Ramos (cell line): ENCODE results near the gene SLCO1A2.

ENCODE experiments used
- in situ Hi-C: fragments of 300-500 bp; cut with MboI; formaldehyde crosslinking; loops from one replicate; pipeline ENCODE4 v1.14.3; 2022; ENCODE audit warnings: low sequenced_read_pairs; ENCODE audit not compliant: unreplicated experiment

SLCO1A2 gene

GRCh38 chr12:21330682-21331253 lies 3.9 kb downstream of the SLCO1A2 start:
- in situ Hi-C loops, result no loop called here

- in situ Hi-C loops, result no loop called here
Measured at GRCh38 chr12:21328578-21328977, 6.1 kb downstream of the SLCO1A2 start.

GRCh38 chr12:21324551-21324950 lies 10.2 kb downstream of the SLCO1A2 start:
- in situ Hi-C loops, result no loop called here

GRCh38 chr12:21323736-21324135 lies 11.0 kb downstream of the SLCO1A2 start:
- in situ Hi-C loops, result no loop called here

GRCh38 chr12:21308785-21309184 lies 25.9 kb downstream of the SLCO1A2 start:
- in situ Hi-C loops, result no loop called here

GRCh38 chr12:21305661-21306060 lies 29.1 kb downstream of the SLCO1A2 start:
- in situ Hi-C loops, result no loop called here

- in situ Hi-C loops, result no loop called here
Measured at GRCh38 chr12:21300632-21301031, 34.1 kb downstream of the SLCO1A2 start.

- in situ Hi-C loops, result no loop called here
Measured at GRCh38 chr12:21296751-21297406, 37.8 kb downstream of the SLCO1A2 start.

GRCh38 chr12:21296348-21296747 lies 38.4 kb downstream of the SLCO1A2 start:
- in situ Hi-C loops, result no loop called here

- in situ Hi-C loops, result no loop called here
Measured at GRCh38 chr12:21294176-21294575, 40.5 kb downstream of the SLCO1A2 start.

GRCh38 chr12:21292111-21292510 lies 42.6 kb downstream of the SLCO1A2 start:
- in situ Hi-C loops, result no loop called here

GRCh38 chr12:21289698-21290097 lies 45.0 kb downstream of the SLCO1A2 start:
- in situ Hi-C loops, result no loop called here

- in situ Hi-C loops, result no loop called here
Measured at GRCh38 chr12:21276826-21277225, 57.9 kb downstream of the SLCO1A2 start.

- in situ Hi-C loops, result no loop called here
Measured at GRCh38 chr12:21265932-21266331, 68.8 kb downstream of the SLCO1A2 start.

- in situ Hi-C loops, result no loop called here
Measured at GRCh38 chr12:21264232-21264631, 70.5 kb downstream of the SLCO1A2 start.

GRCh38 chr12:21257172-21257571 lies 77.5 kb downstream of the SLCO1A2 start:
- in situ Hi-C loops, result no loop called here

- in situ Hi-C loops, result no loop called here
Measured at GRCh38 chr12:21252070-21252469, 82.6 kb downstream of the SLCO1A2 start.

GRCh38 chr12:21248679-21249078 lies 86.0 kb downstream of the SLCO1A2 start:
- in situ Hi-C loops, result no loop called here

- in situ Hi-C loops, result no loop called here
Measured at GRCh38 chr12:21239866-21240265, 94.9 kb downstream of the SLCO1A2 start.

- in situ Hi-C loops, result no loop called here
Measured at GRCh38 chr12:21234395-21234794, 100.3 kb downstream of the SLCO1A2 start.

GRCh38 chr12:21223930-21224329 lies 110.8 kb downstream of the SLCO1A2 start:
- in situ Hi-C loops, result no loop called here

GRCh38 chr12:21221778-21222177 lies 112.9 kb downstream of the SLCO1A2 start:
- in situ Hi-C loops, result no loop called here
